RWPE1 (cell line): ENCODE results near the gene ITGAD.

ENCODE experiments used
- CTCF ChIA-PET: fragments of 350-600 bp; sonication (Branson Sonifier 250); formaldehyde crosslinking; extraction: SDS; loops from one replicate; lab custom pipeline; 2021; lab: Yijun Ruan, JAX
- POLR2A ChIA-PET: fragments of 400-600 bp; formaldehyde crosslinking; extraction: SDS; loops from one replicate; lab custom pipeline; 2020; ENCODE audit warnings: antibody characterized with exemption; ENCODE audit not compliant: low non-redundant PET; lab: Yijun Ruan, JAX
- DNase-seq: peaks from one replicate; pipeline ENCODE4 v3.0.0; 2012; ENCODE audit warnings: low spot score
- H3K27ac ChIP-seq: fragments of 450-650 bp; 2 replicates; pipeline ENCODE4 v1.5.1; 2017
- TF ChIP-seq, protein P1 (sequence below): fragments of 450-650 bp; conservative IDR thresholded peaks from 2 replicates; pipeline ENCODE4 v1.5.1; 2017; ENCODE audit warnings: low read depth, mild to moderate bottlenecking

ITGAD gene

DNA sequence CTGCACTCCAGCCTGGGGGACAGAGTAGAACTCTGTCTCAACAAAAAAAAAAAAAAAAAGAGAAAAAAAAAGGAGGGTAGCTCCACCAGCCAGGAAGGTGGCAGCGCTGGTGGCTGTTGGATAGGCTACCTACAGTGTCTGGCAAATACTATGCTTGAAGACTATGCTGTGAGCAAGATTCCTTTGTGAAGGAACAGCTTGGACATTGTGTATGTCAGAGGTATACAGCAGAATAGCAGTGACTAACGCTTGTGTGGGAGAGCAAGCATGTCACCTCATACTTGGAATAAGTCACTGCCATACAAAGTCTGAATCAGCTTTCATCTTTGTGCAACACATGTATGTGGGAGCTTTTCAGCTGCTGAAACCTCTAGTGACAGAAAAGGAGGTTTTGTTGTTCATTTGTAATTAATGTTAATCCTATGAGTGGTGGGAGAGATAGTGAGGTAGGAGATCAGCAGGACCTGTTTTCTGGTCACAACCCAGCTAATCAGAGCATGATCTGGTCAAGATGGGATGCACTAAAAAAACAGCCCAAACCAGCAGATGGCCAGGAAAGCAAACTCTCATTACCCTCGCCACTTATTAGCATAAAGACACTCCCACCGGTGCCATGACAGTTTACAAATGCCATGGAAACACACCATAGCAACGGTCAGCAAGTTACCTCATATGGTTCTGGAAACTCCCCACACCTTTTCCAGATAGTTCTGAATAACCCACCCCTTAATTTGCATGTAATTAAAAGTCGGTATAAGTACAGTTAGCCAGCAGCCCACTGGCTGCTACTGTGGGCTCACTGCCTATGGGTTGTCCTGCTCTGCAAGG is 6.8 kb upstream of the ITGAD start:
- POLR2A ChIA-PET: interaction anchor here (0.8 kb wide), 1 partner anchor 621 kb away, joined by 3 read pairs; no protein-coding TSS in a partner anchor

DNA sequence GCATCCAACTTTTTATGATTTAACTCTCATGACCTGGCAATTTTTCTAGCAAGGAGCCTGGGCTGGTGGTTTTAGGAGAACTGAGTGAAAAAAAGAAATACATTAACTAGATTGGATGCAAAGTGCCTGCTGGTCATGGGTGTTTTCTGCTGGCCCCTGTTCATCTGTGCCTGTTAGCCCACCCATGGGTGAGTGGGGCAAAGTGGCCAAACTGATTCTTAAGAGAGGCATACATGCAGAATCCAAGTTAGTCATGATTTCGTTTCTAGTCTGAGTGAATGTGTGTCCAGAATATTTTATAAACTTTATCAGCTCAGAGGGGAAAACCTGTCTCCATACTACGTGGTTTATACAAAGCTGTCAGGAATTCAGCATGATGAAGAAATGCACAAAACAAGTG is 4.6 kb upstream of the ITGAD start:
- TF ChIP-seq, protein P1, sequence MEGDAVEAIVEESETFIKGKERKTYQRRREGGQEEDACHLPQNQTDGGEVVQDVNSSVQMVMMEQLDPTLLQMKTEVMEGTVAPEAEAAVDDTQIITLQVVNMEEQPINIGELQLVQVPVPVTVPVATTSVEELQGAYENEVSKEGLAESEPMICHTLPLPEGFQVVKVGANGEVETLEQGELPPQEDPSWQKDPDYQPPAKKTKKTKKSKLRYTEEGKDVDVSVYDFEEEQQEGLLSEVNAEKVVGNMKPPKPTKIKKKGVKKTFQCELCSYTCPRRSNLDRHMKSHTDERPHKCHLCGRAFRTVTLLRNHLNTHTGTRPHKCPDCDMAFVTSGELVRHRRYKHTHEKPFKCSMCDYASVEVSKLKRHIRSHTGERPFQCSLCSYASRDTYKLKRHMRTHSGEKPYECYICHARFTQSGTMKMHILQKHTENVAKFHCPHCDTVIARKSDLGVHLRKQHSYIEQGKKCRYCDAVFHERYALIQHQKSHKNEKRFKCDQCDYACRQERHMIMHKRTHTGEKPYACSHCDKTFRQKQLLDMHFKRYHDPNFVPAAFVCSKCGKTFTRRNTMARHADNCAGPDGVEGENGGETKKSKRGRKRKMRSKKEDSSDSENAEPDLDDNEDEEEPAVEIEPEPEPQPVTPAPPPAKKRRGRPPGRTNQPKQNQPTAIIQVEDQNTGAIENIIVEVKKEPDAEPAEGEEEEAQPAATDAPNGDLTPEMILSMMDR: no peak
- ChIA-PET CTCF (interaction anchor here (0.6 kb wide), 1 partner anchor 69 kb away, joined by 3 read pairs; no protein-coding TSS in a partner anchor), POLR2A (no interaction called here)
- no peak for DNase-seq
- no peak overlapping the region for H3K27ac ChIP-seq

More for the DNA sequence above, 6.8 kb upstream of the ITGAD start:
- no peak overlapping the region for H3K27ac ChIP-seq
- TF ChIP-seq, protein P1: no peak
- DNase-seq: peak; percentile 53
- CTCF ChIA-PET: interaction anchor here (0.7 to 1.0 kb wide), 3 partner anchors 56 to 402 kb away, joined by 4 to 7 read pairs (median 5); partner anchors contain the start of genes HSD3B7 and ZNF843

GRCh38 chr16:31390504-31391041 is 2.6 kb upstream of the ITGAD start:
- DNase-seq: no peak
- ChIA-PET POLR2A (no interaction called here), CTCF (interaction anchor here (0.6 kb wide), 1 partner anchor 57 kb away, joined by 4 read pairs; no protein-coding TSS in a partner anchor)
- no peak overlapping the region for H3K27ac ChIP-seq
- TF ChIP-seq, protein P1: no peak

DNA sequence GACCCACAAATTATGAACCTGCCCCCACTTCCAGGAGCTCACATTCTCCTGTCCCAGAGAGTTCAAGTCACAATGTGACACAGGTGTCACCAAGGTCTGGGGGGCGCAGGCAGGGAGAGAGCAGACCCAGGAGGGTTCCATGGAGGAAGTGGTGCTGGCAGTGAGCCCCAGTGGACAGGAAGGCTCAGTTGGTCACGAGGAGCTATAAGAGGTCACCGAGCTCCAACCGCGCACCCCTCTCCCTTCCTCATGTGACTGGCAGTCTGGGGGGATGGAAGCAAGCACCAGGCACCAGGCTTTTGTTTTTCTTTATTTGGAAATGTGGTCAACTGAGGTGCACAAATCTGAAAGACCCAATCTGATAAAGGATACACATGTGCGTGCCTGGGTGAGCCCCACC is 2.5 kb downstream of the ITGAD start:
- ChIA-PET POLR2A (no interaction called here), CTCF (interaction anchor here (0.7 kb wide), 1 partner anchor 257 kb away, joined by 3 read pairs; no protein-coding TSS in a partner anchor)
- no peak overlapping the region for H3K27ac ChIP-seq
- DNase-seq: no peak
- TF ChIP-seq, protein P1: no peak

- no peak for DNase-seq
- POLR2A ChIA-PET: no interaction called here
- TF ChIP-seq, protein P1: no peak
- CTCF ChIA-PET: no interaction called here
- H3K27ac ChIP-seq: no peak overlapping the region
Measured at GRCh38 chr16:31397096-31397660, 4.0 kb downstream of the ITGAD start.

DNA sequence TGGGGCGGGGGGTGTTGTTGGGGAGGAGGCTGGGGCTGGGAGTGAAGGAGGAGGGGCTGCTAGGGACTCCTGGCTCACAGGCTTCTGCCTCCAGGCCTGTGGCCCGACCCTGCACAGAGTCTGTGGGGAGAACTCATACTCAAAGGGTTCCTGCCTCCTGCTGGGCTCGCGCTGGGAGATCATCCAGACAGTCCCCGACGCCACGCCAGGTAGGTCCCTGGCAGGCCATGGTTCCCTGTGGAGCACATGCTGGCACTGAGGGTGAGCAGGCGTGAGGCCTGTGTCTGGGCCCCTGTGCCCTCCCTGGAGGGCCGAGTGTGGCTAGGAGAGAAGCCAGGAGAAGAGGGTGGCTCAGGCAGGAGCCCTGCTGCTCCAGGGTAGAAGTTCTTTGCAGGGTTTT is 4.6 kb downstream of the ITGAD start:
- no peak for DNase-seq
- no peak overlapping the region for H3K27ac ChIP-seq
- TF ChIP-seq, protein P1: no peak
- ChIA-PET POLR2A (no interaction called here), CTCF (no interaction called here)
